HG02763 (cell line): ENCODE results near the gene SH3RF3.
"Not testable (repeated sequence)": the region's sequence is repeated elsewhere in the genome, so short reads cannot be mapped to it uniquely, and the experiment has no call there.

Experiments
- ATAC-seq: cut with Tn5 transposase; IDR thresholded peaks from one replicate; pipeline ENCODE4 v1.9.1; 2021; ENCODE audit warnings: mild to moderate bottlenecking, moderate library complexity; ENCODE audit not compliant: unreplicated experiment

The SH3RF3 gene

GRCh38 chr2:109117780-109118179 is 11.2 kb upstream of the SH3RF3 start:
- ATAC-seq: no peak

- no peak for ATAC-seq
These were observed 10.7 kb upstream of the SH3RF3 start for GRCh38 chr2:109118321-109118720.

GRCh38 chr2:109120166-109120565 is 8.8 kb upstream of the SH3RF3 start:
- ATAC-seq: no peak

GRCh38 chr2:109120686-109121085 is 8.3 kb upstream of the SH3RF3 start:
- ATAC-seq: not testable (repeated sequence)

- ATAC-seq: no peak
These were observed 5.3 kb upstream of the SH3RF3 start for GRCh38 chr2:109123586-109124201.

- no peak for ATAC-seq
These were observed 3.9 kb upstream of the SH3RF3 start for GRCh38 chr2:109124982-109125592.

GRCh38 chr2:109125593-109126500 is 3.2 kb upstream of the SH3RF3 start:
- no peak for ATAC-seq

GRCh38 chr2:109126501-109126860 is 2.5 kb upstream of the SH3RF3 start:
- no peak for ATAC-seq

- ATAC-seq: no peak
These were observed 1.4 kb upstream of the SH3RF3 start for GRCh38 chr2:109127556-109127955.

GRCh38 chr2:109128048-109128615 is 873 bp upstream of the SH3RF3 start:
- ATAC-seq: peak; percentile 57

- peak; percentile 4 for ATAC-seq
These were observed 433 bp downstream of the SH3RF3 start for GRCh38 chr2:109129356-109129920.

- ATAC-seq: no peak
These were observed 1.1 kb downstream of the SH3RF3 start for GRCh38 chr2:109129921-109130722.

GRCh38 chr2:109130723-109130995 is 1.7 kb downstream of the SH3RF3 start:
- no peak for ATAC-seq

GRCh38 chr2:109131777-109132176 is 2.8 kb downstream of the SH3RF3 start:
- no peak for ATAC-seq

GRCh38 chr2:109132626-109133025 is 3.6 kb downstream of the SH3RF3 start:
- no peak for ATAC-seq

GRCh38 chr2:109133746-109134145 is 4.7 kb downstream of the SH3RF3 start:
- ATAC-seq: no peak

GRCh38 chr2:109134741-109135358 is 5.8 kb downstream of the SH3RF3 start:
- no peak for ATAC-seq

- no peak for ATAC-seq
These were observed 6.6 kb downstream of the SH3RF3 start for GRCh38 chr2:109135359-109136197.

GRCh38 chr2:109136542-109136941 is 7.5 kb downstream of the SH3RF3 start:
- ATAC-seq: no peak
